ENCODE results near the gene MID1. TPM values are rescaled to one million over a fixed set of nuclear protein-coding genes. Genes with fewer than 3 reads are reported as not detected.

Gene MID1
- total and polyA plus RNA-seq, 2 experiments from 2014 or later = 34.6 to 63.9 TPM

GRCh38 chrX:10629905-10630304 lies 9.5 kb upstream of the MID1 start:
- DNase-seq (ENCODE audit: low read depth in 1 of 2, low spot score in 1 of 2) = no peak
- no peaks in the 10 kb centered on the region for H3K36me3 ChIP-seq
- no peak for TF ChIP-seq CTCF (IDR thresholded peaks at IDR 0.05; ENCODE audit: low read depth, low read length)
- no peaks in the 10 kb centered on the region for H3K9me3 ChIP-seq (ENCODE audit: low read depth)
- no peaks in the 10 kb centered on the region for H3K27me3 ChIP-seq
- no peak overlapping the region for H3K4me3 ChIP-seq
- H3K27ac ChIP-seq = no peak overlapping the region
- H3K4me1 ChIP-seq (ENCODE audit: low read depth) = no peaks in the 10 kb centered on the region

GRCh38 chrX:10628906-10629305 lies 8.5 kb upstream of the MID1 start:
- no peak for DNase-seq (ENCODE audit: low read depth in 1 of 2, low spot score in 1 of 2)
- H3K4me1 ChIP-seq (ENCODE audit: low read depth) = no peaks in the 10 kb centered on the region
- no peak for TF ChIP-seq CTCF (IDR thresholded peaks at IDR 0.05; ENCODE audit: low read depth, low read length)
- H3K36me3 ChIP-seq = no peaks in the 10 kb centered on the region
- H3K4me3 ChIP-seq = no peak overlapping the region
- H3K9me3 ChIP-seq (ENCODE audit: low read depth) = no peaks in the 10 kb centered on the region
- no peak overlapping the region for H3K27ac ChIP-seq
- H3K27me3 ChIP-seq = no peaks in the 10 kb centered on the region

DNA sequence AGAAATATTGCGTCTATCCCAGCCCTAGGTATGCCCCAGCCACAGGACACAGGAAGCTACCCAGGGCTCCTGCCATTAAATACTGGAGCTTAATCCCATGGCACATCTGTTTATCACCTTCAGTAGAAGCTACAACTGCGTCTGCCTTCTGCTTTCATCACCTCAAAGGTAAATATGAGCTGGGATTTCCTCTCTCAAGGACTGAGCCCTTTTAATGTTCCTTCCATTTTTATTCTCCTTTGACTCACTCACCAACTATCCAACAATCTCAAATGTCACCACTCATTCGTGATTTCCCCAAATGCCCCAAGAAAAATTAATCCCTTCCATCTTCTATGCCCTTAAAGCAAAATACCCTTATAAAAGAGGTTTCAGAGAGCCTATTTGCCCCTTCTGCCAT lies 1.8 kb upstream of the MID1 start:
- Histone ChIP-seq H3K4me3 (no peak overlapping the region), H3K27ac (no peak overlapping the region), H3K9me3 (ENCODE audit: low read depth) (no peaks in the 10 kb centered on the region), H3K4me1 (ENCODE audit: low read depth) (no peaks in the 10 kb centered on the region), H3K36me3 (no peaks in the 10 kb centered on the region), H3K27me3 (no peaks in the 10 kb centered on the region)
- DNase-seq (ENCODE audit: low read depth in 1 of 2, low spot score in 1 of 2) = no peak
- TF ChIP-seq CTCF (IDR thresholded peaks at IDR 0.05; ENCODE audit: low read depth, low read length) = no peak

GRCh38 chrX:10619425-10620046 lies 849 bp downstream of the MID1 start:
- Histone ChIP-seq H3K9me3 (ENCODE audit: low read depth) (no peaks in the 10 kb centered on the region), H3K27ac (peak overlapping the region; percentile 89), H3K36me3 (no peaks in the 10 kb centered on the region), H3K27me3 (no peaks in the 10 kb centered on the region), H3K4me3 (peak overlapping the region; percentile 46), H3K4me1 (ENCODE audit: low read depth) (no peaks in the 10 kb centered on the region)
- TF ChIP-seq CTCF (IDR thresholded peaks at IDR 0.05; ENCODE audit: low read depth, low read length) = no peak
- DNase-seq (ENCODE audit: low read depth in 1 of 2, low spot score in 1 of 2) = peak; percentile 5 to 53

DNA sequence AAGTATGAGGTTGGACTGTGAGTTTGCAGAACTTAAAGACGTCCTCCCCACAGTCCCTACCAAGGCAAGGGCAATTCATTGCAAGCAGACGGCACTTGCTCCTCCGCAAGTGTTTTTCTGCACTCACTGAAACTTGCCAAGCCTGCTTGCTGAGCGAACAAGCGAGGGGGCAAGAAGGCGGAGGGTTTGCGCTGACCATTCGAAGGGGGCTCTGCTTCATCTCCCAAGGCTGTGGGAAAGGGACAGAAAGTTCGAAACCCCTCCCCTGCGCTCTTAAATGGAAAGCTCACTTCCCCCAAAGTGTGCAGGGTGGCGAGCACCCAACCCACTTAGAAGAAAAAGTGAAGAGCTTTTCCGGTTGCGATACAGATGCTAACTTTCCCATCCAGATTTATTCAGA lies 1.4 kb downstream of the MID1 start:
- Histone ChIP-seq H3K9me3 (ENCODE audit: low read depth) (no peaks in the 10 kb centered on the region), H3K27ac (peak overlapping the region; percentile 89), H3K36me3 (no peaks in the 10 kb centered on the region), H3K4me1 (ENCODE audit: low read depth) (no peaks in the 10 kb centered on the region), H3K4me3 (peak overlapping the region; percentile 46), H3K27me3 (no peaks in the 10 kb centered on the region)
- peak; percentile 27 for DNase-seq (ENCODE audit: low read depth in 1 of 2, low spot score in 1 of 2)
- no peak for TF ChIP-seq CTCF (IDR thresholded peaks at IDR 0.05; ENCODE audit: low read depth, low read length)

Measured in cardiac muscle cell (in vitro differentiated cells and primary cell).